ENCODE results near the gene THPO.

- TF ChIP-seq, protein P1, sequence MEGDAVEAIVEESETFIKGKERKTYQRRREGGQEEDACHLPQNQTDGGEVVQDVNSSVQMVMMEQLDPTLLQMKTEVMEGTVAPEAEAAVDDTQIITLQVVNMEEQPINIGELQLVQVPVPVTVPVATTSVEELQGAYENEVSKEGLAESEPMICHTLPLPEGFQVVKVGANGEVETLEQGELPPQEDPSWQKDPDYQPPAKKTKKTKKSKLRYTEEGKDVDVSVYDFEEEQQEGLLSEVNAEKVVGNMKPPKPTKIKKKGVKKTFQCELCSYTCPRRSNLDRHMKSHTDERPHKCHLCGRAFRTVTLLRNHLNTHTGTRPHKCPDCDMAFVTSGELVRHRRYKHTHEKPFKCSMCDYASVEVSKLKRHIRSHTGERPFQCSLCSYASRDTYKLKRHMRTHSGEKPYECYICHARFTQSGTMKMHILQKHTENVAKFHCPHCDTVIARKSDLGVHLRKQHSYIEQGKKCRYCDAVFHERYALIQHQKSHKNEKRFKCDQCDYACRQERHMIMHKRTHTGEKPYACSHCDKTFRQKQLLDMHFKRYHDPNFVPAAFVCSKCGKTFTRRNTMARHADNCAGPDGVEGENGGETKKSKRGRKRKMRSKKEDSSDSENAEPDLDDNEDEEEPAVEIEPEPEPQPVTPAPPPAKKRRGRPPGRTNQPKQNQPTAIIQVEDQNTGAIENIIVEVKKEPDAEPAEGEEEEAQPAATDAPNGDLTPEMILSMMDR (IDR thresholded peaks at IDR 0.05 in 8 of 11, conservative IDR thresholded peaks at IDR 0.05 in 3 of 11), result no peak
- TF ChIP-seq POLR2AphosphoS5 (IDR thresholded peaks at IDR 0.05), result peak in 1 of 3 donors; percentile 40
Measured at GRCh38 chr3:184344579-184345316, 33.3 kb downstream of the THPO start.
